ENCODE data around the gene NARF.
"Not testable (repeated sequence)": the region's sequence is repeated elsewhere in the genome, so short reads cannot be mapped to it uniquely, and the experiment has no call there.

Gene NARF

GRCh38 chr17:82446649-82447048 is 11.9 kb upstream of the NARF start:
- H3K4me3 ChIP-seq (ENCODE audit: control insufficient read depth, low read depth, low read length): no peak overlapping the region
- DNase-seq (ENCODE audit: low read depth): no peak
- TF ChIP-seq CTCF (conservative IDR thresholded peaks at IDR 0.05; ENCODE audit: control insufficient read depth, insufficient read depth, low read depth, low read length): no peak

GRCh38 chr17:82447876-82448275 is 10.7 kb upstream of the NARF start:
- H3K4me3 ChIP-seq (ENCODE audit: control insufficient read depth, low read depth, low read length): no peak overlapping the region
- DNase-seq (ENCODE audit: low read depth): no peak
- TF ChIP-seq CTCF (conservative IDR thresholded peaks at IDR 0.05; ENCODE audit: control insufficient read depth, insufficient read depth, low read depth, low read length): no peak

GRCh38 chr17:82449131-82449882 is 9.2 kb upstream of the NARF start:
- peak overlapping the region; percentile 80 for H3K4me3 ChIP-seq (ENCODE audit: control insufficient read depth, low read depth, low read length)
- no peak for TF ChIP-seq CTCF (conservative IDR thresholded peaks at IDR 0.05; ENCODE audit: control insufficient read depth, insufficient read depth, low read depth, low read length)
- DNase-seq (ENCODE audit: low read depth): no peak

- DNase-seq (ENCODE audit: low read depth): no peak
- no peak for TF ChIP-seq CTCF (conservative IDR thresholded peaks at IDR 0.05; ENCODE audit: control insufficient read depth, insufficient read depth, low read depth, low read length)
Observed at GRCh38 chr17:82449883-82450356, 8.6 kb upstream of the NARF start.

GRCh38 chr17:82450357-82451106 is 8.0 kb upstream of the NARF start, which contains the start of gene CYBC1:
Gene CYBC1 (minus strand): TSS chr17:82450752. CDS start chr17:82449254, 1,498 bp downstream.
- DNase-seq (ENCODE audit: low read depth): peak; percentile 88
- TF ChIP-seq CTCF (conservative IDR thresholded peaks at IDR 0.05; ENCODE audit: control insufficient read depth, insufficient read depth, low read depth, low read length): no peak

More at GRCh38 chr17:82449883-82450356, 8.6 kb upstream of the NARF start:
- H3K4me3 ChIP-seq (ENCODE audit: control insufficient read depth, low read depth, low read length): peak overlapping the region; percentile 80

GRCh38 chr17:82452162-82452561 is 6.4 kb upstream of the NARF start:
- H3K4me3 ChIP-seq (ENCODE audit: control insufficient read depth, low read depth, low read length): no peak overlapping the region
- no peak for TF ChIP-seq CTCF (conservative IDR thresholded peaks at IDR 0.05; ENCODE audit: control insufficient read depth, insufficient read depth, low read depth, low read length)
- DNase-seq (ENCODE audit: low read depth): no peak

More at GRCh38 chr17:82450357-82451106, 8.0 kb upstream of the NARF start, which contains the start of gene CYBC1:
- peak within 1 kb of the TSS; percentile 80 for H3K4me3 ChIP-seq (ENCODE audit: control insufficient read depth, low read depth, low read length)

GRCh38 chr17:82453151-82453550 is 5.4 kb upstream of the NARF start:
- DNase-seq (ENCODE audit: low read depth); H3K4me3 ChIP-seq (ENCODE audit: control insufficient read depth, low read depth, low read length): not testable (repeated sequence)

- H3K4me3 ChIP-seq (ENCODE audit: control insufficient read depth, low read depth, low read length); DNase-seq (ENCODE audit: low read depth): not testable (repeated sequence)
Observed at GRCh38 chr17:82453706-82454105, 4.8 kb upstream of the NARF start.

All from fibroblast of mammary gland (primary cell).